ENCODE results near the gene AMBRA1.

DNA sequence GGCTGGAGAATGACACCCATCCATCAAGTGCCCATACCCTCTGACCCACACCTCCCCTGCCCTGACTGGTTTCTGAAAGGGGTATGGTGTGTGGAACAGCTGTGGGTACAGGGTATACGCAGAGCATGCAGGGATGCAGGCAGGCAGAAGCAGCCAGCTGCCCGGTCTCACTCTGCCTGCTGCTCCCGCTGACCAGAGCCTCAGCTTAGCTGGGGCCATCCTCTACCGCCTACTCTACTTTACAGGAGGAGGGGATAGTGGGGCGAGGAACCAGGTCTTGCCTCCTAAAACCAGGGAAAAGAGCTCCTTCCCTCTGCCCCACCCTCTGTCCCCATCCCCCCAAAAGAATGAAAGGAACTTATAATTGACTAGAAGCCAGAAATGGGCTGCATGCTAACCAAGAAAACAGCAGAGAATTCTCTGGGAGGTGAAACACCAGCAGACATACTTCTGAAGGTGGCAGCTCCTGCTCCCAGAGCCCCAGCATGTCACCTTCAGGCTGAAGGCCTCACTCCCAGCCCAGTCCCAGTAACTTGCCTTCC lies 189.3 kb downstream of the AMBRA1 start:
- TF ChIP-seq, protein P1, sequence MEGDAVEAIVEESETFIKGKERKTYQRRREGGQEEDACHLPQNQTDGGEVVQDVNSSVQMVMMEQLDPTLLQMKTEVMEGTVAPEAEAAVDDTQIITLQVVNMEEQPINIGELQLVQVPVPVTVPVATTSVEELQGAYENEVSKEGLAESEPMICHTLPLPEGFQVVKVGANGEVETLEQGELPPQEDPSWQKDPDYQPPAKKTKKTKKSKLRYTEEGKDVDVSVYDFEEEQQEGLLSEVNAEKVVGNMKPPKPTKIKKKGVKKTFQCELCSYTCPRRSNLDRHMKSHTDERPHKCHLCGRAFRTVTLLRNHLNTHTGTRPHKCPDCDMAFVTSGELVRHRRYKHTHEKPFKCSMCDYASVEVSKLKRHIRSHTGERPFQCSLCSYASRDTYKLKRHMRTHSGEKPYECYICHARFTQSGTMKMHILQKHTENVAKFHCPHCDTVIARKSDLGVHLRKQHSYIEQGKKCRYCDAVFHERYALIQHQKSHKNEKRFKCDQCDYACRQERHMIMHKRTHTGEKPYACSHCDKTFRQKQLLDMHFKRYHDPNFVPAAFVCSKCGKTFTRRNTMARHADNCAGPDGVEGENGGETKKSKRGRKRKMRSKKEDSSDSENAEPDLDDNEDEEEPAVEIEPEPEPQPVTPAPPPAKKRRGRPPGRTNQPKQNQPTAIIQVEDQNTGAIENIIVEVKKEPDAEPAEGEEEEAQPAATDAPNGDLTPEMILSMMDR (IDR thresholded peaks at IDR 0.05) = no peak
- TF ChIP-seq EP300 (IDR thresholded peaks at IDR 0.05) (no peak), POLR2AphosphoS5 (IDR thresholded peaks at IDR 0.05) (no peak)
